GM12891 (cell line): Measurements from ENCODE around the gene TMEM203.

Experiments
- POLR2A ChIP-seq: IDR thresholded peaks from 2 replicates; pipeline ENCODE4 v1.6.1; 2011; ENCODE audit warnings: low read depth, low read length, control low read depth
- POLR2AphosphoS5 ChIP-seq: IDR thresholded peaks from 2 replicates; pipeline ENCODE4 v1.6.1; 2011; ENCODE audit warnings: low read depth, low read length, control low read depth
- POU2F2 ChIP-seq: IDR thresholded peaks from 2 replicates; pipeline ENCODE4 v1.6.1; 2011; ENCODE audit warnings: low read depth, mild to moderate bottlenecking, control low read depth, low read length, moderate library complexity
- SPI1 ChIP-seq: IDR thresholded peaks from 2 replicates; pipeline ENCODE4 v1.6.1; 2011; ENCODE audit warnings: low read depth, low read length, control low read depth
- TAF1 ChIP-seq: IDR thresholded peaks from 2 replicates; pipeline ENCODE4 v1.6.1; 2011; ENCODE audit warnings: low read depth, low read length, control low read depth

GRCh38 chr9:137234055-137234697, 28.7 kb upstream of the TMEM203 start:
- no peak for TF ChIP-seq POLR2A
- TF ChIP-seq POLR2AphosphoS5, result no peak
- TF ChIP-seq POU2F2, result no peak
- TF ChIP-seq SPI1, result no peak
- TF ChIP-seq TAF1, result no peak
